DMS79 treated with DMSO at 0.1 percent for 48 hours (cell line): ENCODE measurements around the gene TMEM132C.

Experiments used
- DNase-seq: peaks from one replicate; lab custom pipeline; 2025; lab: John Stamatoyannopoulos, UW

The TMEM132C gene

GRCh38 chr12:128420163-128420562 is 153.2 kb downstream of the TMEM132C start:
- no peak for DNase-seq

GRCh38 chr12:128421375-128421774 is 154.4 kb downstream of the TMEM132C start:
- DNase-seq, result no peak

DNA sequence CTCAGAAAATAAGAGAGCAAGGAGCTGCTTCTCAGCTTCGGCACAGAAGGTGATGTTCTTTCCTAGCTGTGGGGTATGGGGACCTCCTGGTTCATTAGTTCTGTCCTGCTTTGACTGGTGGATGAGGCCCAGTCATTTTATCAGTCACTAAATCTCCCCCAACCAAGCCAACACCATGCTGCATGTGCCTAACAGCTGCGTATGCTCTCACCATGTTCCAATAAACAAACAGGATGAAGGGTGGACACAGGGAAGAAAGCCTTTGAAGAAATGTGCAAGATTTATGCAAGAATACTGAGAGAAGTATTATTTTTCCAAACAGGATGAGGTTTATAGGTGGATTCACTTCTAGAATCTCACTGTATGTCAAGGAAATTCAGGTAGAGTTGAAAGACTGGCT is 156.2 kb downstream of the TMEM132C start:
- DNase-seq, result no peak

- DNase-seq, result no peak
Observed at GRCh38 chr12:128424931-128425431, 158.0 kb downstream of the TMEM132C start.

GRCh38 chr12:128425666-128426331 is 158.8 kb downstream of the TMEM132C start:
- DNase-seq, result no peak

GRCh38 chr12:128426511-128426910 is 159.5 kb downstream of the TMEM132C start:
- no peak for DNase-seq

- no peak for DNase-seq
Observed at GRCh38 chr12:128439796-128440195, 172.8 kb downstream of the TMEM132C start.

DNA sequence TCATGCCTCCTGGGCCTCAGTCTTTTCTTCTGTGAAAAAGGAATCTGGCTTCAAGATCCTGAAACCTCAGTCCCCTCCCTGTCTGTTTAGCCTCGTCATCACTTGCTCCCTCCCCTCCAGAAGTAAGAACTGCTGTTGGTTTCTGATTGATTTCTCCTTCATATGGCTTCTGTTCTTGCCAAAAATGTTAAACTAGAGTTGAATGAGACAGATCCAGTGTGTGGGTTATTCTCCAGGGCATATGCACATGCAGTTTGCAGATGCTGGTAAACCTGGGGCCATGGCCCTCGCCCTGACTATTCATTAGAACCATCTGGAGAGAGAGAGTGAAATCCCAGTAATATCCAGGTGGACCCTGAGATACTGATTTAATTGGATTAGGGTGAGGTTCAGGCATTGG is 175.1 kb downstream of the TMEM132C start:
- no peak for DNase-seq

- DNase-seq, result peak; percentile 71
Observed at GRCh38 chr12:128444598-128444997, 177.6 kb downstream of the TMEM132C start.

DNA sequence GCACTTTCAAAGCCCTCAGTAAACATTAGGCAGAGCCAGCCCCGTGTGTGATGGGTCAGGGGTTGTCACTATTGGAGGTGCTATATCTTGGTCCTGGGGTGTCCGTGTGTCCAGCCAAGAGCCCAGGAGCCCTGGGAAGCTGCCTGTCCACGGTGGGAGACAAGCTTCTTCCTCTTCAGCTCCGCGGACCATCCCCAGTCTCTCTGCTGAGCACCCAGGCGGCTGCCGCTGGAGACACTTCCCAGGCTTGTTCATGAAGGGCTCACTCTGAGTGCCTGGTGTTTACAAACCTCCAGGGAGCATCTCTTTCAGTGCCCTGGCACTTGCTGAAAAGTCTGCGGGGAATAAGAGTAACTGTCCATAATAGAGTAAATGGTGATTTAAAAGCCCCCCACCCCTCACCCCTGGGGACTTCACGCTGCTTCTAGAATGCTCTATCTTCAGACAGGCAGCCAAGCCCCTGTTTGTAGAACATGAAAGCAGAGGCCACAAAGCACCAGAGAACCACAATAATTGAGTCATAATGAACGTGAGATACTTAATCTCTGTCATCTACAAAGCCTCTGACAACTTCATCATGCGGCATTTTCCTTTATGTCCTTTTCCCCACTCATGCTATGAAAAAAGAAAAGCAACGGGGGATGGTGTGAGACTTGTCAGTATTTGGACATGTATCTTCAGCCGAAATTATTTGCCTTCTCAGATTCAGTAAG is 178.6 kb downstream of the TMEM132C start:
- DNase-seq, result peak; percentile 89

DNA sequence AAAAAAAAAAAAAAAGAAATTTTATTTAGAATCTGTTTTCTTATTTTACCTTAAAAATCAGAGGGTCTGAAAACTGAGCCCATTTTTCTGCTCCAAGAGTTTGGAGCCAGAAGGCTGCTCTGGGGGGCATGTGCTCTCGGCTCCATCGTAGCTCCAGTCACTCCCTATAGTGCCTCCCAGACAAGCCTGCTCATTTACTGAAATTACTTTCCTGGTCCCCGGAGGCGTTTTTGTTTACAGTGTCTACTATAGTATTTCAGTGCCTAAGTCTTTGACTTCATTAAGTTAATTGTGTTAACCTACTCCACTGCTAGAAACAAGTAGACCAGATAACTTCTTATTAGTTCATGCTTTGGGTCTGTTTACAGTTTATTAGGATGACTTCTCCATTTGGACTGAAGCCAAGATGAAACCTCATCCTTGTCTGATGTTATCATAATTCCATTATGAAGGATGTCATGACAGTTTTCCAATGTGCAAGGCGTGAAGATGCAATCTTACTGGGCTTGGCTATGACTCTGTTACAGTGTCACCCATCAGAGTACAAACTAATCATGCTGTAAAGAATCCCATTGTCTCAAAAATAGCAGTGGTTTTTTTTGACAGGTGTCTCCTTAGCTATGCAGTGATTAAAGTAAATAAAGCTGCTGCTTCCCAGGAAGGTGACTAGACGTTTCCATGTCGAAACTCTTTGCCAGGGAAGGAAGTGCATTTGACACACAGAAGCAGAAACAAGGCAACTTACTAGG is 182.3 kb downstream of the TMEM132C start:
- DNase-seq, result peak; percentile 76

GRCh38 chr12:128450810-128451209 is 183.8 kb downstream of the TMEM132C start:
- DNase-seq, result no peak

- DNase-seq, result no peak
Observed at GRCh38 chr12:128455851-128456250, 188.9 kb downstream of the TMEM132C start.

DNA sequence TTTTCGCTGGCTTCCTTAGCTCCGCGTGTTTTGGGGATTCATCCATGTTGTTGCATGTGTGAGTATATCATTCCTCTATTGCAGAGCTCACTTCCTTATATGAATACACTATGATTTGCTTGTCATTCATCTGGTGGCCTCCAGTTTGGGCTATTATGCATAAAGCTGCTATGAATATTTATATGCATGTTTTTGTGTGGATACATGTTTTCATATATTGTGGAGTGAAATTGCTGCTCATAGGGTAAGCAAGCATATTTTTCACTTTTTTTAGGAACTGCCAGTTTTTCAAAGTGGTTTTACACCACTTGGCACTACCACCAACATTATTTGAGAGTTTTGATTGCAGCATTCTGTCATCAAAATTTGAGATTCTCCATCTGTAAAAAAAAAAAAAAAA is 190.0 kb downstream of the TMEM132C start:
- no peak for DNase-seq

DNA sequence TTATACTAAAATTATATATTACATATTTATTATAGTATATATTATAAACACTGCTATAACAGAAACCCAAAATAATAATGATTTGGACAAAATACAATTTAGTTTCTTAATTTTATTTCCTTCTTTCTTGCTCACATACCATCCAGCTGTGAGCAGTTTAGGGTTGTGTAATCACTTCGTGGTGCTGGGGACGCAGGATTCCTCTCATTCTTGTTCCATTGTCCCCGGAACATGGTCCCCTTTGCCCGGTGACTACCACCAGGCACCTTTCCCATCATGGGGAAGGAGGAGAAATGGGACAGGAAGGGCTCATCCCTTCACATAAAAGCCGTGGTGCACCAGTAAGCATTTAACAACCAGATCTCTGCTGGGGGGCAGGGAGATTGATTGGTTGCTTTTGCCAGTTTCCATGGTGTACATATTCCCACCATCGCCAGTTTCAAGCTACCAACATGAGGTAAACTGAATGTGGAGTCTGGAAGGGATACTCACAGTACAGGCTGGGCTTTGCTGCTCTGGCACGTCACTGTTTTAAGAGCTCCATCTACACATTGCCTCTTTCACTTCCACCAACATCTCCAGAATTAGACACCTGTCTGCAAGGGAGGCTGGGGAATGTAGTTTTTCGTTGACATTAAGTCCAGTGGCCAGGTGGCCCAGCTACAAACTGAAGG is 191.5 kb downstream of the TMEM132C start:
- no peak for DNase-seq

DNA sequence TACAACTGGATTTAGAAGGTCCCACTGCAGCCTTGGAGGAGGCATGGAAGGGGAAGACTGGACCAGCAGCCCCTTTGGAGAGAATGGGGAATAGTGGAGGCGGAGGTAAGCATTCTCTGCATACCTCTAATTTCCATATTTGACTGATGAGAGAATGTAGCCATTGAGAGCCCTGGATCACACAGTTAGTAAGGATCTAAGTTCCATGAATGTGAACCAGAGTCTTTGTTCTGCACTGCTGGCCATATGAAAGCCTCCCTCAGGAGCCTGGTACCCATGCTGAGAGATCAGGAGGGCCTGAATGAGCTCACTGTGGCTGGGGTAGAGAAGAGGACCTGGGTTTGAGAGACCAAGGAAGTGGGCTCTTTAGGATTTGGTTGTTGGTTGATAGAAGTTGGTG is 192.1 kb downstream of the TMEM132C start:
- DNase-seq, result no peak

- no peak for DNase-seq
Observed at GRCh38 chr12:128463881-128464280, 196.9 kb downstream of the TMEM132C start.

- no peak for DNase-seq
Observed at GRCh38 chr12:128467882-128468281, 200.9 kb downstream of the TMEM132C start.

- DNase-seq, result no peak
Observed at GRCh38 chr12:128468926-128469325, 202.0 kb downstream of the TMEM132C start.

DNA sequence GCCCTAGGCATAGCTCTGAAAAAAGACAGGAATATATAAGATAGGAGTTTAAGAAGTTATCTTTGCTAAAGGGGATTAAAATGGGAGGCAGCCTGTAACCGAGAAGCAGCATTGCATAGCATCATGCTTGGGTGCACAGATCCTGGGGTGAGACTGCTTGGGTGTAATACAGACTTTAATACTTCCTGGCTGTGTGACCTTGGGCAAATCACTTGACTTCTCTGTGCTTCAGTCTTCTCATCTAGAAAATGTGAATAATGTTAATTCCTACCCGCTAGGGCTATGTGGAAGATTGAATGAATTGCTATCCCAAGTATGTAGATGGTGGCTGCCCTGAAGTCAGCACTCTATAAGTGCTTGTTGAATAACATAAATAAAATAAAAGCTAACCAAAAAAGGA is 204.5 kb downstream of the TMEM132C start:
- DNase-seq, result no peak

- no peak for DNase-seq
Observed at GRCh38 chr12:128474916-128475315, 207.9 kb downstream of the TMEM132C start.

DNA sequence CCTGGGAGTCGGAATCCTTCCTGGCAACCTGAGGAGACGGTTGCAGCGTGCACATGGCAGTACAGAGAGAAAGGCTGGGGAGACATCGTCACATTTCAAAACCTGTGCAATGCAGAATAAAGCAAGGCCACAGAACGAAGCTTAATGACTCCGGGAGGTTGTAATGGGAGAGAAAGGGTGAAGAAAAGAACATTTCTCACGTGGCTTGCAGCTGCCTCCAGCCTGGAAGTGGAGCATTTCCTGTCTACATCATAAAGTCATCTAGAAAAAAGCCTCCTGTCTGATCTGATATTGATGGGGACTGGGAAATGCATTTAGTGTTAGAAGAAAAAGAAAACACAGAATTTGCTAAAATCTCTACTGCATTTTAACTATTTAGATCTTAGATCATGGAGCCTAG is 209.3 kb downstream of the TMEM132C start:
- DNase-seq, result no peak
